ENCODE measurements around the gene TMEM207.
A peak's percentile ranks its signal among the peaks of the same experiment; 100 is the strongest.

TMEM207 gene

GRCh38 chr3:190444006-190444405 is 5.7 kb downstream of the TMEM207 start:
- no peak for DNase-seq (ENCODE audit: low read depth)

- no peak for DNase-seq (ENCODE audit: low read depth)
Observed at GRCh38 chr3:190443257-190443656, 6.4 kb downstream of the TMEM207 start.

DNA sequence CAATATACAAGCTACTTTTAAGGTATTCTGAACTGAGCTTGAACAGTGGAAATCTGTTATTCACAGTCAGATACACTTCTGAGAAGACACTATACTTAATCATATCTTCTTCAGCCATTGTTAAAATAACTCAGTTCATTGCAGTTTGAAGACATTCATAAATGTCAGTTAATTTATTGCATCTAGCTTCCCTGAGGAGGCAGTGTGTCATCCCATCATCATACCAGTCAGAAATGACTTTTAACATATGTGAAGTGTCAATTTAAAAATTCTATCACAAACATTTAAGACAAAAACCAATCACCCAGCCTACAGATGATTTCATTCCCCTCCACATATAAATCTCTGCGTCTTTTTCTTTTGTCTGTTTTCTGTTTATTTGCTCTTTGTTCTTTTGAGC is 7.5 kb downstream of the TMEM207 start:
- no peak for DNase-seq (ENCODE audit: low read depth)

DNA sequence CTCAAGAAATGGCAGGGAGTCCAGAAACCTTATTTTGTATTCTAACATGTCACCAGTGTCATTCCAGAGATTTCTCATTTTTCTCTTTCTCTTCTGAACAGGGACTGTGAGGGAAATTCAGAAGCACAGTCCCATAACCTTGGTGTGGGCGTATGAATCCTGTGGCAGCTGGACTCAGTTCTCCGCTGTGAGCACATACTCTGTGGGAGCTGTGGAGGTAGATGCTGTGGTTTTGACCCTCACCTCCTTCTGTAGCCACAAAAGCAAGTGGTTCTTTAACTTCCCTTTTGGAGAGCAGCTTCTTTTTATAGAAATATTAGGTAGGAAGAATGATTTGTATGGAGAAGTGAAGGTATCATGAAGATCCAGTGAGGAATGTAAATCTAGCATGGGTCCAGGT is 13.4 kb downstream of the TMEM207 start:
- DNase-seq (ENCODE audit: low read depth): no peak

DNA sequence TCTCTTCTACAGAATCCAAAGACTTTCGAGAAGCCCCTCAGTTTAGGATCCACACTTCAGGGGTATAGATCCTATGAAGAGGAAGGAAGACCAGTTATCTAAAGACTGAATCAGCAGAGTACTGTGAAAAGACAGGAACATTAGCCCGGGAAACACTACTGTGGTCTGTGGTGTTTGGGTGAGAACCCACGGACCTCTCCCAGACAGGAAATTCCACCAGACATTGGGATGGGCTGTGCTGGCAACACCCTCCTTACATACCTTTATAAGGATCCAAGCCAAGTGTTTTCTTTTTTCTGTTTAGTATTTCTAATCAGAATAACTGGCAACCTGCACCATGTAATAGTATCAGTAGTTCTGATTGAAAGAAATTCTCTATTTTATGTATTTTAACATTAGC is 14.1 kb downstream of the TMEM207 start:
- DNase-seq (ENCODE audit: low read depth): no peak

- DNase-seq (ENCODE audit: low read depth): no peak
Observed at GRCh38 chr3:190433626-190434025, 16.1 kb downstream of the TMEM207 start.

DNA sequence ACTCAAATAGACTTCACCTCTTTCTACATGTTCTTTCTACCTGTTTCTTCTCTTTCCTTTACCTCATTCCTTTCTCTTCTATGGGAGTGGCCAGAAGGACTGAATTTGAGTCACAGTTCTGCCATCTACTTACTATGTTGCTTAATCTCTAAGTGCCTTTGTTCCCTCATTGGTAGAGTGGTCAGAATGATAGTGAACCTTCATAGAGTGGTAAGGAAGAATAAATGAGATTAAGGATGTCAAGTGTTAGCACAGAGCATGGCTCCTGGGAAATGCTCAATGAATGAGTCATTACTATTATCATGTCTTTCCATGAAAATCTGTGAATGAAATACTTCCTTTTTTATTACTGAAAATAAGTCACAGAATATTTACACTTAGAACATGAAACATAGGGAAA is 17.5 kb downstream of the TMEM207 start:
- no peak for DNase-seq (ENCODE audit: low read depth)

GRCh38 chr3:190430906-190431305 is 18.8 kb downstream of the TMEM207 start:
- DNase-seq (ENCODE audit: low read depth): no peak

DNA sequence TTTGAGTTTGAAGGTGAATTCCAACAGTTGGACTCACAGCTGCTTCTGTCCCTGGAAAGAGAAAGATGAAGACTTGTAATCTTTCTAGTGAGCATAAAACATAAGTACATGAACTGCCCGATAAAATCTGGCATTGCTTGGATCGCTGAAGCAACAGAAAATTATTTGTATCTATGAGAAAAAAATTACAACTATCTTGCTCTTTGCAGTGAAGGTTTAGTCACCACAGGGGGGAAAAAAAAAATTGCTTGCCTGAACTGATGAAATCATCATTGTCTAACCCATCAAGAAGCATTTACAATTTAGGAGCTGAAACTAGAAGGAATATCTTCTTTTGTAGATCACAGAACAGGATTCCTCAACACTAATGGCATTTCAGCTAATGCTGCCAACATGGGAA is 20.0 kb downstream of the TMEM207 start:
- DNase-seq (ENCODE audit: low read depth): no peak

DNA sequence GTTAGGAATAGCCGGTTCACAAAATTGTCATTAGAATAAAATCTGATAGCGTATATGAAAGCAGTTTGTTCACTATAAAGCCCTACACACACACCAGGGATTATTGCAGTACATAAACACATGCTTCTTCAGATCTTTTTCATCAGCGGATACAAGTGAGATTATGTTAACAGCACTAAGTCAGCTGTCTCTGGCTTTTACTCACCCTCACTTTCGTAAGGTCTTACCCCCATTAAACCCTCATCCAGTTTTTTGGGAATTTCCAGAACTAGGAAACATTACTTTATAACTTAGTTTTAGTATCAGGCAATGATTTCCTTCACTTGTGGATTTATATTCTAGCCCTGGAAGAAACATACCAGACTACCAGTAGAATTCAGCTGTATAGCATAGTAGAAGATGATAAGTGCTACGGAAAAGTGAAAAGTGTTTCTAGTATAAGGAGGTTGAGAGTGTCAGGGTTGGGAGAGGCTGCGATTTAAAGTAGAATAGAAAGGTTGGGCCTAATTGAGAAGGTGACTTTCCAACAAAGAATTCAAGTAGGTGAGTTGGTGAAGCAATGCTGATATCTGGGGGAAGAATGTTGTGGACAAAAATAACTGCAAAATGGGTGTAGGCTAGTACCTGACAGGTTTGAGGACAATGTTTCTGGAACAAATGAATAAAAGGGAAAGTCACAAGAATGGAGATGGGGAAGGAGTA is 22.7 kb downstream of the TMEM207 start:
- no peak for DNase-seq (ENCODE audit: low read depth)

GRCh38 chr3:190425833-190426232 is 23.9 kb downstream of the TMEM207 start:
- DNase-seq (ENCODE audit: low read depth): no peak

DNA sequence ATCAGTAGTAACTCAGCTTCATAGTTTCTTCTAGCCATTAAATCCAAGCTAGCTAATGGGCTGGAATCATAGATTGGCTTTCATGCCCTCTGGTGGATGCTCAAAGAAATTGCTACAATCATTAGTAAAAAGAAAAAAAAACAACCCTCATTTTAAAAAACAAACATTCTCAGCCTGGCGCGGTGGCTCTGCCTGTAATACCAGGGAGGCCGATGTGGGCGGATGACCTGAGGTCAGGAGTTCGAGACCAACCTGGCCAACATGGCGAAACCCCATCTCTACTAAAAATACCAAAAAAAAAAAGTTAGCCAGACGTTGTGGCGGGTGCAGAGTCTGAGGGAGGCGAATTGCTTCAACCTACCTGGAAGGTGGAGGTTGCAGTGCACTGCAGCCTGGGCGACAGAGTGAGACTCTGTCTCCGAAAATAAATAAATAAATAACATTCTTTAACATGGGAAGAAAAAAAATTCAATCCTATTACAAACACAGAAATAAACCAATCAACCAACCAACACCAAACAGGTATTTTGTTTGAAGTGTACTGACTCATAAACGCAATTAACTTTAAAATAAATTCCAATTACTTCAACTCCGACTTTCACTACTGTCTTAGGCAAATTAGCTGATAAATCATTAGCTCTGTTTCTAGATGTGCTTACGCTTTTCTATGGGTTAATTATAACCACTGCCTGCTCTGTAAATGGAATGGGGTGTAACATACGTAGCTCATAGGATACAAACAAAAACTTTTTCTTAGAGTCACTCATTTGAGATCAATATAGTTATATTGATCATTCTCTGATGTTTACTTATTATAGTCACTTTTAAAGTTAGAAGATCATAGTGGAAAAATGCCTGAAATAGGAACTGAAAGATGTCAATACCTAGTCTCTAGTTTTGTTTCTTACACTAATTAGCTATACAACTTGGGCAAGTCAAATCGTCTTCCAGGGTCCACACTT is 24.9 kb downstream of the TMEM207 start:
- peak; percentile 11 for DNase-seq (ENCODE audit: low read depth)

- DNase-seq (ENCODE audit: low read depth): no peak
Observed at GRCh38 chr3:190424108-190424477, 25.6 kb downstream of the TMEM207 start.

GRCh38 chr3:190414297-190414696 is 35.4 kb downstream of the TMEM207 start:
- no peak for DNase-seq (ENCODE audit: low read depth)

GRCh38 chr3:190404715-190405114 is 45.0 kb downstream of the TMEM207 start:
- no peak for DNase-seq (ENCODE audit: low read depth)

DNA sequence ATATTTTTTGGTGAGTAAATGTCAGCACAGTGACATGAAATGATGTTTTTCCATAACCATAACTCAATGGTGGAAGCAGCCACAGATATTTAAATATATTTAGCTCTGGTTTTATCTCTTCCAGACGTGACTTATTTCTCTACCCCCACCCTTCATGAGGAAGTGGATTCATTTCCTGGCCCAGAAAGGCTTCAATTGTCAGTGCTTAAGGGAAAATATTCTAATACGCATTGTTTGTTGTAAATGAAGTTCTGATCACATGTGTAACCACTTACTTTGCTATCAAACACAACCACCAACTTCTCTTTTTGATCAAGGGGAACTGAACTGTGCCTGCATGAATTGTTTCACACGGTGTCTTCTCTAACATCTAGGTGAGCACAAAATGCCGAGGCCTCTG is 47.7 kb downstream of the TMEM207 start:
- DNase-seq (ENCODE audit: low read depth): no peak

GRCh38 chr3:190399677-190400076 is 50.0 kb downstream of the TMEM207 start:
- no peak for DNase-seq (ENCODE audit: low read depth)

DNA sequence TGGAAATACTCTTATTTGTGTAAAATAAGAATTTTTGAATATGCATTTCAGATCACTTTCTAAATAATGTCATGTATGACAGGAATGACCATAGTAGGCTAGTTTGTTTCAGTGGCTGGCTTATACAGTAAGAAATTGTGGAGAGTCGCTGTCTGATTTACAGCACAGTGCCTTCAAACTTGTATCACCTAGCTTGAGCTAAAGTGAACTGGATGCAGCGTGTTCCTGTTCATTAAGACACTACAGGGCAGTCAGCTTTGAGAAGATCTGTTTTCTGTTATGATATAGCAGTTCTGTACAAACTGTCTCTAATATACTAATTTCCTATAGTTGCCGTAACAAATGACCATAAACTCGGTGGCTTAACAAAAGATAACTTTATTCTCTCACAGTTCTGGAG is 51.8 kb downstream of the TMEM207 start:
- no peak for DNase-seq (ENCODE audit: low read depth)

- DNase-seq (ENCODE audit: low read depth): no peak
Observed at GRCh38 chr3:190396001-190396400, 53.7 kb downstream of the TMEM207 start.

- no peak for DNase-seq (ENCODE audit: low read depth)
Observed at GRCh38 chr3:190388703-190389102, 61.0 kb downstream of the TMEM207 start.

DNA sequence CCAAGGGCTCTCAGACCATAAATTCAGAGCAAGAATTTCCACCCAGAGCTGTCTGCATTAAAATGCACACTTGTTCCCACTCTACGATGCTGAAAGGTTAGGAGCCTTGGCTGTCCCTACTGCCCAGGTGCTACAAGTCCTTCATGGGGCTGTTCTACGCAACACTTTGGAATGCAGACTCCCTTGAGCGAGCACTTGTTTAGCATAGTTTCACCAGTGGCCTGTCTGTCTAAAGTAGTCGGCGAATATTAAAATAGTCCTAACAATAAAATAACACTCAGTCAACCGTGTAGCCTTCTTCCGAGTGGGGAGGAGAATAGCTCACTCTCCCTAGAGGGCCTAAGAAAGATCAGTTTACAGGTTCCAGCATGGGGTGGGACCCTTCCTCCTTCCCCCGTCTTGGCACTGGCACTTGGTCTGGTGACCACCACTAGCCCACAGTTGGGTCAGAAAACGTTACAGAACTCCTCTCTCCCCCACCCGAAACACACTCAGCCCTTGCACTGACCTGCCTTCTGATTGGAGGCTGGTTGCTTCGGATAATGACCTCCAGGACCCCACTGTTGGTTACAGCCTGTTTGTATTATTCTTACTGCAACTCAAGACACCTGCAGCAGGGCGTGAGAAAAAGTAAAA is 62.0 kb downstream of the TMEM207 start, which contains the start of gene CLDN16:
Gene CLDN16 (plus strand): TSS at position 586 of the 636 bp plus-strand sequence. CDS start 167 bp downstream, outside the sequence.
- DNase-seq (ENCODE audit: low read depth): no peak
